ENCODE results near the gene FBXL19. TPM values are rescaled to one million over a fixed set of nuclear protein-coding genes. Genes with fewer than 3 reads are reported as not detected.
"Not testable (repeated sequence)": the region's sequence is repeated elsewhere in the genome, so short reads cannot be mapped to it uniquely, and the experiment has no call there.

Gene FBXL19
- total RNA-seq, 1 donor from 2014 or later: 56.4 TPM

- TF ChIP-seq CTCF (IDR thresholded peaks at IDR 0.05; ENCODE audit: unreplicated experiment): no peak
- H3K4me1 Mint-ChIP-seq: peaks cover 14% of the 10 kb centered on the region
- no peak for DNase-seq (ENCODE audit: low spot score in 2 of 2, unreplicated experiment in 2 of 2)
- no peak overlapping the region for H3K27ac Mint-ChIP-seq
- no peak overlapping the region for H3K4me3 Mint-ChIP-seq
- H3K27me3 Mint-ChIP-seq (ENCODE audit: low read depth): no peaks in the 10 kb centered on the region
- H3K36me3 Mint-ChIP-seq: peaks cover 12% of the 10 kb centered on the region
- H3K9me3 Mint-ChIP-seq: no peaks in the 10 kb centered on the region
Measured at GRCh38 chr16:30929167-30929566, 5.8 kb downstream of the FBXL19 start.

GRCh38 chr16:30930160-30930571, 6.8 kb downstream of the FBXL19 start:
- no peak overlapping the region for H3K4me3 Mint-ChIP-seq
- no peaks in the 10 kb centered on the region for H3K9me3 Mint-ChIP-seq
- peaks cover 8% of the 10 kb centered on the region for H3K4me1 Mint-ChIP-seq
- peaks cover 19% of the 10 kb centered on the region for H3K36me3 Mint-ChIP-seq
- H3K27ac Mint-ChIP-seq: no peak overlapping the region
- H3K27me3 Mint-ChIP-seq (ENCODE audit: low read depth): no peaks in the 10 kb centered on the region
- TF ChIP-seq CTCF (IDR thresholded peaks at IDR 0.05; ENCODE audit: unreplicated experiment): no peak
- no peak for DNase-seq (ENCODE audit: low spot score in 2 of 2, unreplicated experiment in 2 of 2)

- H3K27me3 Mint-ChIP-seq (ENCODE audit: low read depth): no peaks in the 10 kb centered on the region
- TF ChIP-seq CTCF (IDR thresholded peaks at IDR 0.05; ENCODE audit: unreplicated experiment): no peak
- no peak overlapping the region for H3K4me3 Mint-ChIP-seq
- H3K4me1 Mint-ChIP-seq: peaks cover 4% of the 10 kb centered on the region
- H3K9me3 Mint-ChIP-seq: no peaks in the 10 kb centered on the region
- H3K27ac Mint-ChIP-seq: no peak overlapping the region
- no peak for DNase-seq (ENCODE audit: low spot score in 2 of 2, unreplicated experiment in 2 of 2)
- H3K36me3 Mint-ChIP-seq: peaks cover 26% of the 10 kb centered on the region
Measured at GRCh38 chr16:30931068-30931650, 7.8 kb downstream of the FBXL19 start.

- H3K4me1 Mint-ChIP-seq: peaks cover 2% of the 10 kb centered on the region
- peaks cover 38% of the 10 kb centered on the region for H3K36me3 Mint-ChIP-seq
- H3K4me3 Mint-ChIP-seq: no peak overlapping the region
- no peak overlapping the region for H3K27ac Mint-ChIP-seq
- no peak for DNase-seq (ENCODE audit: low spot score in 2 of 2, unreplicated experiment in 2 of 2)
- no peaks in the 10 kb centered on the region for H3K27me3 Mint-ChIP-seq (ENCODE audit: low read depth)
- TF ChIP-seq CTCF (IDR thresholded peaks at IDR 0.05; ENCODE audit: unreplicated experiment): peak; percentile 19
- H3K9me3 Mint-ChIP-seq: no peaks in the 10 kb centered on the region
Measured at GRCh38 chr16:30934827-30935557, 11.6 kb downstream of the FBXL19 start.

GRCh38 chr16:30937692-30938091, 14.3 kb downstream of the FBXL19 start:
- Mint-ChIP-seq H3K9me3 (no peaks in the 10 kb centered on the region), H3K36me3 (peaks cover 40% of the 10 kb centered on the region)
- no peak for DNase-seq (ENCODE audit: low spot score in 2 of 2, unreplicated experiment in 2 of 2)

GRCh38 chr16:30939571-30939970, 16.2 kb downstream of the FBXL19 start:
- DNase-seq (ENCODE audit: low spot score in 2 of 2, unreplicated experiment in 2 of 2); H3K4me3 Mint-ChIP-seq; H3K27ac Mint-ChIP-seq: not testable (repeated sequence)

More at GRCh38 chr16:30937692-30938091, 14.3 kb downstream of the FBXL19 start:
- Mint-ChIP-seq H3K27ac (peak overlapping the region; percentile 4), H3K27me3 (ENCODE audit: low read depth) (no peaks in the 10 kb centered on the region), H3K4me1 (peaks cover 2% of the 10 kb centered on the region), H3K4me3 (no peak overlapping the region)
- no peak for TF ChIP-seq CTCF (IDR thresholded peaks at IDR 0.05; ENCODE audit: unreplicated experiment)

More at GRCh38 chr16:30939571-30939970, 16.2 kb downstream of the FBXL19 start:
- H3K36me3 Mint-ChIP-seq: peaks cover 50% of the 10 kb centered on the region
- not testable (repeated sequence) for H3K4me1 Mint-ChIP-seq; H3K27me3 Mint-ChIP-seq (ENCODE audit: low read depth); H3K9me3 Mint-ChIP-seq
